Fibroblast of skin of left quadriceps (primary cell): ENCODE data around the gene HECTD2.
A peak's percentile ranks its signal among the peaks of the same experiment; 100 is the strongest.

ENCODE experiments used
- DNase-seq, 2 experiments: peaks; one replicate each; pipeline ENCODE4 v3.0.0-alpha.2; 2013; ENCODE audit warnings: low read depth in 2 of 2

HECTD2 gene

DNA sequence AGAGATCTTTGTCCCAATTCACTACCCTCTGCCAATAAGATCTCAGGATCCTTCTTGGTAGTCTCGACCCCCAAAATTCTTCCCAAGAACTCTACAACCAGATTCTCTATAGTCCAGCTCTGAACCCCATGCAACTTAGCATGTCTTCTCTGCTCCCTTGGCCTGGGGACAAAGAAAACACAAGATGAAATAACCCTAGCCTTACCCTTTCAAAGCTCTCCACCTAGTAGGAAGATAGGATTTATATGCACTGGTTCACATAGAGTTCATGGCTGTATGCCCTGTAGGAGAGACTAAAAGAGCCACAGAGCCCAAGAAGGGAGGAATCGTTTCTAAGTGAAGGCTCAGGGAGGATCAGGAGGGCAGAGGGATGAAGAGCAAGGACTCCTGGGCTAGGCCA lies 126.6 kb downstream of the HECTD2 start:
- DNase-seq = no peak

DNA sequence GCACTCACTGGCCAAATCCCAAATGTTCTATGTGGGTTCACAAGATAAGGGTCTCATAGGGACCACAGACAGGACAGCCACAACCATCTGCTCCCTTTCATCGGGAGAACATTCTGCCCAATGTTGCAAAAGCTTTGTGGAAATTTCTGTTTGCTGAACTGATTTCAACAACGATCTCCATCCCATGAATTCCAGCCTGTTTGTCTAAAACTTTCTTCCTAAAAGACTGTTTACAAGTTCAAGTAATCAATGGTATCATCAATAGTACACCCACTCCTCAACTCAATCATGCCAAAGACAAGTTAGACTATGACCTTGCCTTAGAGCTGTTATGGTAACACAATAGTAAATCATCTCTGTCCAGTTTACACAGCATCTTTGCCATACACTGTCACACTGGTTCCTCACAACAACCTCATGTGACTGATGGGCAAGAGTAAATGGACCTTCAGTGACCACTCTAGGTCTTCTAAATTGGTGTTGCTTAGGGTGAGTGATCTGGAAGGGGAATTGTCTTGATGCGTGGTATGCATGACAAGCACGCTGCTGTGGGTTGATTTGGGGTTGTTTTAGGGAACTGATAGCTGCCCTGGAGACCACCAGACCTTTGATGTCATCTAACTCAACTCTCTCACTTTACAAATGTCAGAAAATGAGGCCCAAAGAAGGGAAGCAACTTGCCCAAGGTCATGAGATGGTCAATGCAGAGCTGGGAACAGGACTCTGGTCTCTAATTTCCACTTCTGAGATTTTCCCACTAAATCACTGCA lies 127.7 kb downstream of the HECTD2 start:
- DNase-seq = no peak

DNA sequence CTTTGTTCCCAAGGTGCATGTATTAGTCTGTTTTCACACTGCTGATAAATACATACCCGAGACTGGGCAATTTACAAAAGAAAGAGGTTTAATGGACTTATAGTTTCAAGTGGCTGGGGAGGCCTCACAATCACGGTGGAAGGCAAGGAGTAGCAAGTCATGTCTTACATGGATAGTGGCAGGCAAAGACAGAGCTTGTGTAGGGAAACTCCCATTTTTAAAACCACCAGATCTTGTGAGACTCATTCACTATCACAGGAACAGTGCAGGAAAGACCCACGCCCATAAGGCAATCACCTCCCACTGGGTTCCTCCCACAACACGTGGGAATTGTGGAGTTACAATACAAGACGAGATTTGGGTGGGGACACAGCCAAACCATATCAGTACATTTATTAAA lies 129.8 kb downstream of the HECTD2 start:
- no peak for DNase-seq

DNA sequence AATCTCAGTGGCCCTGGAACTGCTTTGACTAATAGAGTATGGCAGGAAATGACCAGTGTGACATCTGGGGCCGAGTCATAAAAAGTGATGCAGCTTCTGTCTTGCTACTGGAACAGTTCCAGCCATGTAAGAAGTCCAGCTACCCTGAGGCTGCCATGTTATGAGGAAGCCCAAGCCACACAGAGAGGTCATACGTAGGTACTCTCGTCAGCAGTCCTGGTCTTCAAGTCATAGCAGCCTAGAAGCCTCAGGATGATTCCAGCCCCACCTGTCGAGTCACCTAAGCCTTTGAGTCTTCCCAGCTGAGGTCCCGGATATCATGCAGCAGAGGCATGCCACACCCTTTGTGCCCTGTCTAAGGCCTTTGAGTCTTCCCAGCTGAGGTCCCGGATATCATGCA lies 130.6 kb downstream of the HECTD2 start:
- no peak for DNase-seq

DNA sequence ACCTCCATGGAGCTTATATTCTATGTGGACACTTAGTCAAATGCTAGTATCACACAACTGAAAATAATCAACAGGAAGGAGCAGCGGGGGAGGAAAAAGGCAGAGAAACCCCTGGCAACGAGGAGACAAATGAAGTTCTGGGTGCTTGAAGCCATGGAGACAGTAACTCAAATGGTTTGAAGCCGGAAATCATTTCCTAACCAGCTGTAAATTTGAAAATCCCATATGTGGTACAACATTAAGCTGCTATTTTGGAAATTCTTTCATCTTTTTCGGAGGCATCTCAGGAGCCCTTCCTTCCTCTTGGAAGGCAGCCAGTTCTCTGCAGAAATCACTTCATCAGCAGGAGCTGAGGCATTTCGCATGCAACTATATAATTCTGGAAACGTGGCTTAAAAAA lies 131.3 kb downstream of the HECTD2 start:
- DNase-seq = peak; percentile 85 to 86

DNA sequence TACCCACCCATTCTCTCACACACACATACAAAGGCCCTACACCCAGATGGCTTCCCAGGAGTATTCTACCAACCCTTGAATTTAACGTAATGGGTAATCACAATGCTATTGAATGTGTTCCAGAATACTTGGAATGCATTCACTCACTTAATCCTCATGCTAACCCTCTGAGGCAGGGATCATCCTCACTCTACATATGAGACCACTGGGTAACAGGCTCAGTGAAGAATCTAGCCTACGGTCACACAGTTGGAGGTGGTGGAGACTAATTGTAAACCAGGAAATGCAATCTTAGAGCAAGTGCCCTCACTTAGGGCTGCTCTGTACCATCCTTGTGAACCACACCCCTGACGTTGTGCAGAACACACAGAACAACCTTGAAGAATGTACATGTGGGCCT lies 135.2 kb downstream of the HECTD2 start:
- DNase-seq = no peak

DNA sequence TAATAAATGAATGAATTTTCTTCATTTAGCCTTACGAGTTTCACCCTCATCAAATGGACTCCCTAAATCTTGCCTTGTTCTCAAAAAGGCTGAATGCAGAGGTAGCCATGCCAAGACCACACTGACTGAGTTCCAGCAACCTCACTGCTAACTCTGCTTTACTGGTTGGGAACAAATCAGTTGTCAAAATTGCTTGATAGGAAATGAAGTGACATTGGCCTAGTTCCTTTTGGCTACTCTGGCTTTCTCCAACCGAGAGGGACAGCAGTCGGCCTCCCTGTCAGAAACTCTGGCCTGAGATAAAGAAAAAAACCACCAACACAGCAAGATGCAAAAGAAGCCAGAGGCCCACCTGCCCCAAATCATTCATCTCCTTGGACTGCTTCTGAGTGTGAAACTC lies 135.7 kb downstream of the HECTD2 start:
- no peak for DNase-seq

DNA sequence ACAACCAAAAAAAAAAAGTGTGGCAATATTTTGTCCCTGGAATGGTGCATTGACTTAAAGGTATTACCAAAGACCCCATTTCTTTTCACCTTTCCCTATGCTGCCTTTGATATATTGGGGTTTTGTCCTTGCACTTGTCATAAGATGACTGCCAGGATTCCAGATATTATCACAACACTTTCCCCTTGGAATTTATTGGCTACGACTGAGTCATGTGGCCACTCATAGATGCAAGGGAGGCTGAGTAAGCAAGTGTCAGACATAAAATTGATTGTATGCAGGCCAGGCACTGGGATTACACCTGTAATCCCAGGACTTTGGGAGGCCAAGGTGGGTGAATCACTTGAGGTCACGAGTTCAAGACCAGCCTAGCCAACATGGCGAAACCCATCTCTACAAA lies 139.1 kb downstream of the HECTD2 start:
- DNase-seq = no peak

DNA sequence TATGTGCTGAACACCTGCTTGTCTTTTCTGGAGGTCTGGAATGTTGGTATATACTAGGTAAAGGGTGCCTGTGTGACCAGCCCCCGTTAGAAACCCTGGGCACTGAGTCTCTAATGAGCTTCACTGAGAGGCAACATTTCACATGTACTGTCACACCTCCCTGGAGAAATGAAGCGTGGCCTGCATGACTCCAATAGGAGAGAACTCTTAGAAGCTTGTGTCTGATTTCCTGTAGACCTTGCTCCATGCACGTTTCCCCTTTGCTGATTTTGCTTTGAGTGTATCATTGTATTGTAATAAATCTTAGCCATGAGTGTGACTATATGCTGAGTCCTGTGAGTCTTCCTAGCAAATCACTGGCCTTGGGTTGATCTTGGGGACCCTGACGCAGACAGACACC lies 139.9 kb downstream of the HECTD2 start:
- DNase-seq = no peak

DNA sequence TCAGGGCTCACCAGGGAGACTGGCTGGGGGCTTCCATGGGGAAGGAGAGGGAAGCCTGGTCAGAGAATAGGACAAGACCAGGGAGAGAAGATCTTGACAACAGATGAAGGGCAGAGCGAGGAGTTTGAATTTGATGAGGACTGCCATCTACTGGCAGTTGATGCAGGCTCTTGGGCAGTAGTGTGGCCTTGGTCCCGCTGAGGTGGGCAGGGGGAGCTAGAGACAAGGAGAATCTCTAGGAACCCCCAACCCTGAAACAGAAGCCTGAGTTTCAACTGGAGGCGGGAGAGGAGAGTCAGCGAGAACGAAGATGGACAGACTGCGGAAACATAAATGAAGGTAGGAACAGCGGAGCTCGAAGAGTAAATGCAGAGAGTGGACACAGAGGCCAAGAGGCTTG lies 141.7 kb downstream of the HECTD2 start:
- DNase-seq = peak; percentile 45

DNA sequence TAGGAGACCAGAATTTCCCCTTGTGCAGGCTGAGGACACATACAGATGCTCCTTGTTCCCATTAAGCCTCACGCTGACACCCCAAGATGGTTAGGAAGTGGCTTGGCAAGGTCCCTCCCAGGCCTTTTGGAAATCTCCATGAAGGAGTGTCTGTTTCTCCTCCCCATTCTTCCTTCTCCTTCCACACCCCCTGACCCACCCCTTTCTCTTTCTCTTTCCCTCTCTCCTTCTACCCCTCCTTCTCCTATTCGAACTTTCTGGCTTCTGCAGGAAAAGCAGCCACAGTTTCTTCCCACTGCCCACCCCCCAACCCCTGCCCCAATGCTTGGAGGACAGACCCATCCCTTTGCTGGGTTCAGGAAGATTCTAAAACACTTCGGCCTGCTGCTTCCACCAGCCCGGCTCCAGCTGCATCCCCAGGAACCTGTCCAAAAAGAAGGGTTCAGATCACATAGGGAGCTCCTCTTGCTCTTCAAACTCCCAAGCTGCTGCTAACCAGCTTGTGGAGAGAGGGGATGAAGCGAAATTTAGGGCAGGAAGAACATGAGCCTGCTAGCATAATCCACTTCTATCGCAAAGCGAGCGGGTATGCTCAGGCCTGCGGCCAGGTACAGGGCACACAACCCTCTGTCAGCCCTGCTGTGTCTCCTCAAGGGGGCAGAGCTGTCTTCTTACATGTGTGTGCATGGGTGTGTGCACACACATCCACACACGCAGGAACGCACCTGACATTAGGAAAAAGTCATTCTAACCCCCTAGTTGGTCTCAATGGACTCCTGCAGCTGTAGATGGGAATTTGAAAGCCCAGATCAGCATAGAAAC lies 142.3 kb downstream of the HECTD2 start:
- no peak for DNase-seq

DNA sequence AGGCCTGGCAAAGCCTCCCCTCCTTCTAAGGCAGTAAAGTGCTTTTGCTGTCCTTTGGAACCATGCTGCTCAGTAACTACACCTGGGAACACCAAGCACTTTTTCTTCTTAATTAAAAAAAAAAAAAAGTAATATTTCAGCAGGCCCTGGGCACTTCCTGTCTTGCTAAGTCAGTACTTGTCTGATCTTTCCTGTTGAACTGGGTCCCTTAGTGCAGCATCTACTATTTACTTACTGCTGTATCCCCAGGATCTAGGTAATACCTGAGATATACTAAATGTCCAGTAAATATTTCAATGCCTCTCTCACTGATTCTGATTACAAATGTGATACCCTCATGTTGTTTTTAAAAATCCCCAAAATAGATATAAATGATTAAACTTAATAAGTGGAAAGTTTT lies 145.3 kb downstream of the HECTD2 start:
- no peak for DNase-seq

DNA sequence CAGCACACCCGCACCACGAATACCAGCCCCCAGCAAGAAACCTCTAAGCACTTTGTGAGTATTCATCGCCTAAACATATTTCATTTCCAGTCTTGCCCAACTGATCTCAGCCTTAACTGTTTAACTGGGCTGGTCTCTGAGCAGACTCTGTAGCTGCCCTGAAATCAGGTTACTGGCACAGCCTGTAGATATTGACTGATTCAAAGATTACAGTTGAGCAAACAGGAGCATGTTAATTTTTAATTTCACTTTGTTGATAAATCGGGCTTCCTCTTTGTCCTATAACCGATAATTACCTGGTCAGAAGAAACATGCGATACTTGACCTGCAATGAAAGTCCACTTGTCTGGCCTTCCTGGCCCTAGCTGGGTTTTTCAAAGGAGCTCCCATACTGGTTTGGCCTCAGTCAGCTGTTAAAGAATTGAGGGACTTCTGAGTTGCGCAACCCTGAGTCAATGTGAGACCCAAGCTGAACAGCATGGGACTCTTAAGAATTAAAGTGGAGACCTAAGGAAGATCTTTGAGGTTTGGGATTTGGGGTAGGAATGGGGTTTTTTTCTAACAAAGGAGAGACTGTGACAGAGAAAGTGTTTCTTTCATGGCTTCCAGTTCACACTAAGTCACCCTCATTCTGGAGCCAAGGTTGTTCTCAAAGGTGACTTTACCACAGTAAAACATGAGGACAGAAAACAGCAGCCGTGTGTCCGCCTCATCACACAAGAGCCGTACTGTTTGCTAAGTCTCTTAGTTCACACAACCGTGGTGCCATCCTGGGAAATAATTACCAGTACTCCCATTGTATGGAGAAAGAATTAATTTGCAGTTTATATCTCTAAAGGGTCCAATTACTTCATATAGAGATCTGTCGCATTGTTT lies 146.8 kb downstream of the HECTD2 start:
- no peak for DNase-seq

DNA sequence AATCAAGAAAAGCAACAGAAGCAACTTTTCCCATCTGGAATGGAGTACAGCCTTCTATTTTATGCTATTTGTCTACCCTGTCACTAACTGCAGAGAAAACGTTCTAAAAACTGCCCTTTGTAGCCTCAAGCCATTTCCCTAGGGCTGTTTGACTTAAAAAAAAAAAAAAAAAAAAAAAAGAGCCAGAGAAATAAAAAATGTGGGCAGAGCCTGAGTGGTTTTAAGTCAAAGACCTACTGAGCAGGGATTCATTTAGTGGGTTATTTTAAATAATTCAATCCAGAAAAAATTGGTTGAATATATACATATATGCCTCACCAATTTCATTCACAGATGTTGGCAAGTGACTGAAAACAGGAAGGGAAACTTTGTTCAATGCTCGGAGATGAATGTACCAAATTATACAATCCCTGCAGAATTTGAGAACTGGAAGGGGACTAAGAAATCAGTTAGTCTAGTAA lies 147.5 kb downstream of the HECTD2 start:
- peak; percentile 59 to 60 for DNase-seq

DNA sequence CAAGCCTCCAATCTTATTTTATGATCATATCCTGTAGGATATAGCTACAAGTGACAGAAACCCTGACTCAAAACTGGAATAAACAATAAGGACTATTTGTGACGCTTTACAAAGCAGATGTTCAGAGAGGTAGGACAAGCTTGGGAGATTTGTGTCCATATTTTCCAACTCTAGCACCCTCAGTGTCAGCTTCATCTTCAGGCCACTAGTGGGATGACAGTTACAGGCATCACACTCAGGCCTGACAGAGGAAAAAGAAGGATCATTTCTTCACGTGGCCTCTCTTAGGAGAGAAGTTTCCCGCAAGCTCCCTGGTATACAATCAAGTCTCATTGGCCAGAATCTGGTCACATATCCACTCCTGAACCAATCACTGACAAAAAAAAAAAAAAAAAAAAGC lies 148.3 kb downstream of the HECTD2 start:
- DNase-seq = no peak

DNA sequence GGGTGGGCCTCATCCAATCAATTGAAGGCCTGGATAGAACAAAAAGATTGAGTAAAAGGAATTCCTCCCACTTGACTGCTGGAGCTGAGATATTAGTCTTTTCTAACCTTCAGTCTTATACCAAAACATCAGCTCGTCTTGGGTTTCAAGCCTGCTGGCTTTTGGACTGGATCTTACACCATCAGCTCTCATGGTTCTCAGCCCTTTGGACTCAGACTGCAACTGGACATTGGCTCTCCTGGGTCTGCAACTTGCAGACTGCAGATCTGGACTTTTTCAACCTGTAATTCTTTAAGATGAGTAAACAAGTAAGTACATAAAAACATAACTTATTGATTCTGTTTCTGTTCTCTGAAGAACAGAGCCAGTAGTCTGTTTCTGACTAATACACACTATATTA lies 149.0 kb downstream of the HECTD2 start:
- no peak for DNase-seq

DNA sequence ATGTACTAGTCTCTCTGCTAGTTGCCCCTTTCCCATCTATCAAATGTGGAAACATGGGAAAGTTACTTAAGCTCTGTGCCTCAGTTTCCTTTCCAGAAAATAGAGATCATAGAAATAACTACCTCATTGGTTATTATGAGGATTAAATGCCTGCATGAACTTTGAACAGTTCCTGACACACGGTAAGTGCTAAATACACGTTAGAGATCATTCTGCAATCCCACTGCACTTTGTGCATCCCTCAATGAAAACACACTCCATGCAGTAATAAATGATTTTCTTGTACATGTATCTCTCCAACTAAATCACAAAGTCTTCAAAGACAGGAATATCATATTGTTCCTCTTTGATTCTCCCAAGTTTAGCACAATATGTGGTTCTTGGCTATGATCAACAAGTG lies 149.6 kb downstream of the HECTD2 start:
- DNase-seq = no peak

DNA sequence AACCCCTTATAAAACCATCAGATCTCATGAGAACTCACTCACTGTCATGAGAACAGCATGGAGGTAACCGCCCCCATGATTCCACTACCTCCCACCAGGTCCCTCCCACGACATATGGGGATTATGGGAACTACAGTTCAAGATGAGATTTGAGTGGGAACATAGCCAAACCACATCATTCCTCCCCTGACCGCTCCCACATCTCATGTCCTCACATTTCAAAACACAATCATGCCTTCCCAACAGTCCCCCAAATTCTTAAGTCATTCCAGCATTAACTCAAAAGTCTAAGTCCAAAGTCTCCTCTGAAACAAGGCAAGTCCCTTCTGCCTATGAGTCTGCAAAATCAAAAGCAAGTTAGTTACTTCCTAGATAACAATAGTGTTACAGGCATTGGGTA lies 150.7 kb downstream of the HECTD2 start:
- peak; percentile 86 to 90 for DNase-seq

DNA sequence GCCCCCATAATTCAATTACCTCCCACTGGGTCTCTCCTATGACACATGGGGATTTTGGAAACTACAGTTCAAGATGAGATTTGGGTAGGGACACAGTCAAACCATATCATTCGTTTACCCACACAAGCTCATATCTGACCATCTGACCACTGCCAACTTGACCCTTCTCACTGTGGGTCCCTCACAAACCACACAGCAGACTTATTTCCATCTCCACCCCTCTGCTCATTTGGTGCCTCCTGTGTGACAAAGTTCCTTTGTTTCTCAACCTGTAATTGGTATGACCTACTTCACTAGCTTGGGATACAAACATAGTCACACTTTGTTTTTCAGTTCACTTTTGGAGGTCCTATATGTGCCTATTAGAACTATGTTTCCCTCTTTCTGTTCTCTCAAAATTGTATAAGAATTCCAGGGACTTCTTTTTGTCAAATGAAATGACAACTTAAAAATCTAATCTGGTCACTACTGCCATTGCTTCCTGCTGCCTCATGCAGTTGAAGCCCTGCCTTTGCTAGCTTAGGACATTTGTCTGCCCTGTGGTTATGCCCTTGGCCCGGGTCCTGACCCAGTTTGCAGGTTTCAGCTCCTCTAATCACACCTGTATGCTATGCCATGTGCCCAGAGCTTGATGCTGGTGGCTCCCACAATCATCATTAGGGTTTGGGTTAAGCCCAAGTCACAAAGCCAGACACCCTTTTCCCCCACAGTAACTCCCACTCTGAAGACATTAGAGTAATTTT lies 152.9 kb downstream of the HECTD2 start:
- DNase-seq = no peak

DNA sequence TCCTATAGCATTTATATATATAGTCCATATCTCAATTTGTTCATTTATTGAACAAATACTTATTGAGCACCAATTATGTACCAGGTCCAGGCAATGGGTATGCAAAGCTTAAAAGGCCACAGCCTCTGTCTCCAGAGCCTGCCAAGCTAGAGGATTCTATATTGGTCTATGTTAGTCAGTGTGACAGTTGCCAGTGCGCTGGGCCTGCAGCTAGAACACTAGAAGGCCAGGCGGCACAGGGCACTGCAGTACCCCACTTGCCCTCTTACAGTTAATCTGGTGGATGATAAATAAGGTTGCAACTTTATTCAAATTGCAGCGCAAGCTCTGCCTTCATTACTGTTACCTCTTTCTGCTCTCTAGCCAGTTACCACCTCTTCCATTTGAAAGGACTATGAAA lies 153.9 kb downstream of the HECTD2 start:
- no peak for DNase-seq
